Panc1 (cell line): ENCODE results near the gene RAB11FIP5. TPM values are rescaled to one million over a fixed set of nuclear protein-coding genes. Genes with fewer than 3 reads are reported as not detected.

ENCODE experiments used
- ATAC-seq: fragments of 200-7000 bp; cut with Tn5 transposase; 2 replicates; pipeline ENCODE4 v1.9.1; 2020; ENCODE audit warnings: mild to moderate bottlenecking, moderate library complexity
- BruUV-seq: library from RNA; stranded (reverse); fragments of 400-500 nt; replicated peaks from 2 replicates; lab custom pipeline; 2021; lab: Mats Ljungman, UMichigan
- CTCF ChIA-PET: fragments of 300-600 bp; sonication (Branson Sonifier 250); formaldehyde crosslinking; loops from one replicate; lab custom pipeline; 2022; ENCODE audit warnings: antibody characterized with exemption; lab: Charles Lee
- POLR2A ChIA-PET: fragments of 300-600 bp; sonication (Branson Sonifier 250); formaldehyde crosslinking; loops from one replicate; lab custom pipeline; 2022; ENCODE audit warnings: antibody characterized with exemption; lab: Charles Lee
- DNase-seq: peaks from one replicate; pipeline ENCODE4 v3.0.0-alpha.2; 2010; ENCODE audit warnings: low read depth, low spot score
- H3K27ac ChIP-seq: 2 replicates; pipeline ENCODE4 v1.5.1; 2011; ENCODE audit warnings: mild to moderate bottlenecking, low read length, inconsistent platforms
- H3K27me3 ChIP-seq: fragments of 200-500 bp; sonication (Bioruptor generic); 2 replicates; pipeline ENCODE4 v1.6.0; 2014; ENCODE audit warnings: low read length, inconsistent platforms; ENCODE audit not compliant: control insufficient read depth, insufficient read depth
- H3K36me3 ChIP-seq: fragments of 200-500 bp; sonication (Bioruptor generic); 2 replicates; pipeline ENCODE4 v1.5.1; 2014; ENCODE audit warnings: inconsistent platforms, mild to moderate bottlenecking, low read length, moderate library complexity; ENCODE audit not compliant: control insufficient read depth, insufficient read depth
- H3K4me1 ChIP-seq: 2 replicates; pipeline ENCODE4 v1.5.1; 2011; ENCODE audit warnings: inconsistent platforms, mild to moderate bottlenecking, low read length, moderate library complexity; ENCODE audit not compliant: control insufficient read depth, insufficient read depth
- H3K4me3 ChIP-seq, 2 experiments: 2 replicates each; pipeline ENCODE4 v1.5.1; 2011 to 2012; ENCODE audit warnings: low read depth in 2 of 2, low read length in 2 of 2, mild to moderate bottlenecking in 2 of 2, inconsistent platforms in 1 of 2, moderate library complexity in 1 of 2
- H3K9me3 ChIP-seq: fragments of 200-500 bp; sonication (Bioruptor generic); 2 replicates; pipeline ENCODE4 v1.5.1; 2014; ENCODE audit warnings: low read depth, mild to moderate bottlenecking, inconsistent platforms, low read length, moderate library complexity; ENCODE audit not compliant: control insufficient read depth, insufficient read depth
- POLR2AphosphoS5 ChIP-seq: IDR thresholded peaks from 2 replicates; pipeline ENCODE4 v1.6.1; 2012; ENCODE audit warnings: mild to moderate bottlenecking, low read depth, low read length, moderate library complexity
- REST ChIP-seq, 2 experiments: IDR thresholded peaks; 2 replicates each; pipeline ENCODE4 v1.6.1; 2011 to 2012; ENCODE audit warnings: low read depth in 2 of 2, control low read depth in 1 of 2, low read length in 1 of 2, mild to moderate bottlenecking in 1 of 2, moderate library complexity in 1 of 2; ENCODE audit not compliant: insufficient read depth in 1 of 2
- SIN3A ChIP-seq: IDR thresholded peaks from 2 replicates; pipeline ENCODE4 v1.6.1; 2012; ENCODE audit warnings: low read depth, mild to moderate bottlenecking, low read length, moderate library complexity, borderline replicate concordance; ENCODE audit not compliant: insufficient read depth
- TCF7L2 ChIP-seq: IDR thresholded peaks from 2 replicates; pipeline ENCODE4 v1.6.1; 2011; ENCODE audit warnings: mild to moderate bottlenecking, low read depth, low read length, inconsistent platforms
- in situ Hi-C: cut with HindIII; loops from 2 replicates; pipeline ENCODE4 v1.10.0; 2016; ENCODE audit warnings: low sequenced_read_pairs, low pct_unique_long_range_greater_than_20kb
- intact Hi-C: fragments of 100-400 bp; cut with micrococcal nuclease; formaldehyde crosslinking; loops from one replicate; pipeline ENCODE4 v1.10.0; 2022; ENCODE audit not compliant: unreplicated experiment
- total RNA-seq: library from RNA; stranded (reverse); gene quantifications from one replicate; pipeline ENCODE4 v1.2.1, GENCODE V29; 2021; ENCODE audit not compliant: unreplicated experiment
- TF ChIP-seq, protein P1 (sequence below): fragments of 450-650 bp; IDR thresholded peaks from 2 replicates; pipeline ENCODE4 v1.5.1; 2017; ENCODE audit warnings: mild to moderate bottlenecking

The RAB11FIP5 gene
- total RNA-seq, 1 experiment from 2014 or later: 27.3 TPM

GRCh38 chr2:73106791-73107190 is 6.0 kb downstream of the RAB11FIP5 start:
- TF ChIP-seq, protein P1, sequence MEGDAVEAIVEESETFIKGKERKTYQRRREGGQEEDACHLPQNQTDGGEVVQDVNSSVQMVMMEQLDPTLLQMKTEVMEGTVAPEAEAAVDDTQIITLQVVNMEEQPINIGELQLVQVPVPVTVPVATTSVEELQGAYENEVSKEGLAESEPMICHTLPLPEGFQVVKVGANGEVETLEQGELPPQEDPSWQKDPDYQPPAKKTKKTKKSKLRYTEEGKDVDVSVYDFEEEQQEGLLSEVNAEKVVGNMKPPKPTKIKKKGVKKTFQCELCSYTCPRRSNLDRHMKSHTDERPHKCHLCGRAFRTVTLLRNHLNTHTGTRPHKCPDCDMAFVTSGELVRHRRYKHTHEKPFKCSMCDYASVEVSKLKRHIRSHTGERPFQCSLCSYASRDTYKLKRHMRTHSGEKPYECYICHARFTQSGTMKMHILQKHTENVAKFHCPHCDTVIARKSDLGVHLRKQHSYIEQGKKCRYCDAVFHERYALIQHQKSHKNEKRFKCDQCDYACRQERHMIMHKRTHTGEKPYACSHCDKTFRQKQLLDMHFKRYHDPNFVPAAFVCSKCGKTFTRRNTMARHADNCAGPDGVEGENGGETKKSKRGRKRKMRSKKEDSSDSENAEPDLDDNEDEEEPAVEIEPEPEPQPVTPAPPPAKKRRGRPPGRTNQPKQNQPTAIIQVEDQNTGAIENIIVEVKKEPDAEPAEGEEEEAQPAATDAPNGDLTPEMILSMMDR: no peak
- TF ChIP-seq TCF7L2: no peak
- TF ChIP-seq SIN3A: no peak
- no peak for TF ChIP-seq POLR2AphosphoS5
- no peak for TF ChIP-seq REST (IDR thresholded peaks at IDR 0.05; ENCODE audit: insufficient read depth in 1 of 2, low read depth in 2 of 2, low read length in 1 of 2)
- intact Hi-C loops (no loop called here), in situ Hi-C loops (no loop called here)
- ATAC-seq (no peak), DNase-seq (no peak)
- Histone ChIP-seq H3K27ac (no peak overlapping the region), H3K9me3 (no peaks in the 10 kb centered on the region), H3K4me1 (peaks cover 21% of the 10 kb centered on the region), H3K27me3 (no peaks in the 10 kb centered on the region), H3K36me3 (peaks cover under 1% of the 10 kb centered on the region; the same call in 1 of the 2 replicates), H3K4me3 (no peak overlapping the region)
- POLR2A ChIA-PET: no interaction called here
- no TSS peak for BruUV-seq
- CTCF ChIA-PET: no interaction called here

DNA sequence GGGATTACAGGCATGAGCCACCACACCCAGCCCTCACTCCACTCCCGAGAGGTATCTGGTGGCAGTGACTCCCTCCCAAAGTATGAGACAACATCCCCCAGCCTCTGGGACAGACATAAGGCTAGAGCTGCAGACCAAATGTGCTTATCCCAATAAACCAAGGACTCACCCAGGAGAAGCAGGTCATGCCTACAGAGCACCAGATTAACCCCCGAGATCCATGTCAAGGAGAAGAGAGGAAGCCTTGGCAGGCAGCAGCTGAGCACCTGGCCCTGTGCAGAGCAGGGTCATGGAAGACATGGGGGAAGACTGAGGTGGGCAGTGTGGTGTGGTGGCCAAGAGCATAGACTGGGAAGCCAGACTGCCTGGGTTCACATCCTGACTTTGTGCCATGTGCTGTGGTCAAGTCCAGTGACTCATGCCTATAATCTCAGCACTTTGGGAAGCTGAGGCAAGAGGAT is 7.2 kb downstream of the RAB11FIP5 start:
- ChIA-PET POLR2A (no interaction called here), CTCF (interaction anchor here (0.6 kb wide), 1 partner anchor 13 kb away, joined by 6 read pairs; no protein-coding TSS in a partner anchor)
- Histone ChIP-seq H3K36me3 (no peaks in the 10 kb centered on the region), H3K9me3 (no peaks in the 10 kb centered on the region), H3K27ac (no peak overlapping the region), H3K4me1 (peaks cover 12% of the 10 kb centered on the region), H3K27me3 (no peaks in the 10 kb centered on the region), H3K4me3 (no peak overlapping the region)
- ATAC-seq (no peak), DNase-seq (no peak)
- intact Hi-C loops (no loop called here), in situ Hi-C loops (no loop called here)
- no peak for TF ChIP-seq REST (IDR thresholded peaks at IDR 0.05; ENCODE audit: insufficient read depth in 1 of 2, low read depth in 2 of 2, low read length in 1 of 2)
- no peak for TF ChIP-seq TCF7L2
- no peak for TF ChIP-seq SIN3A
- no peak for TF ChIP-seq POLR2AphosphoS5
- TF ChIP-seq, protein P1: no peak
- no TSS peak for BruUV-seq
